Measurements from ENCODE around the gene HIGD2A. TPM values are rescaled to one million over a fixed set of nuclear protein-coding genes. Genes with fewer than 3 reads are reported as not detected.

The HIGD2A gene
- total and polyA plus RNA-seq, 2 donors (not counting 3 experiments of a cell fraction or from before 2014, with no cell fraction given) = 96.2 to 210 TPM

- H3K4me1 ChIP-seq (ENCODE audit: control insufficient read depth, extremely low read depth, insufficient read depth, low read length) = peaks cover 14% of the 10 kb centered on the region
- no peak for TF ChIP-seq CTCF (IDR thresholded peaks at IDR 0.05; ENCODE audit: extremely low read depth in 1 of 2, insufficient read depth in 1 of 2, low read depth in 1 of 2, low read length in 2 of 2)
- no peak for TF ChIP-seq POLR2AphosphoS5 (IDR thresholded peaks at IDR 0.05; ENCODE audit: insufficient read depth, low read depth, low read length)
- TF ChIP-seq POLR2A (IDR thresholded peaks at IDR 0.05; ENCODE audit: low read depth, low read length) = no peak
- no peak for TF ChIP-seq MYC (IDR thresholded peaks at IDR 0.05; ENCODE audit: low read depth, low read length)
- no peak for TF ChIP-seq GATA2 (IDR thresholded peaks at IDR 0.05; ENCODE audit: insufficient read depth, insufficient read length, low read depth, low read length)
- TF ChIP-seq MAX (IDR thresholded peaks at IDR 0.05; ENCODE audit: insufficient read depth, insufficient read length) = no peak
- no peak for TF ChIP-seq EZH2 (IDR thresholded peaks at IDR 0.05; ENCODE audit: borderline replicate concordance, low read depth, low read length, severe bottlenecking)
- no peak for TF ChIP-seq FOS (IDR thresholded peaks at IDR 0.05; ENCODE audit: borderline replicate concordance, insufficient read depth, low read length)
- no peak for TF ChIP-seq JUN (IDR thresholded peaks at IDR 0.05; ENCODE audit: borderline replicate concordance, insufficient read depth, insufficient read length, low read depth)
- no peaks in the 10 kb centered on the region for H3K27me3 ChIP-seq (ENCODE audit: control insufficient read depth in 2 of 2, insufficient read depth in 2 of 2, low read length in 2 of 2)
- peaks cover 2 to 16% of the 10 kb centered on the region in 2 experiments for H3K36me3 ChIP-seq (ENCODE audit: control insufficient read depth in 2 of 2, extremely low read depth in 1 of 2, insufficient read depth in 2 of 2, low read length in 2 of 2)
- BruUV-seq (replicated peaks) = no TSS peak
- H3K27ac ChIP-seq (ENCODE audit: insufficient read depth, low read depth, low read length) = no peak overlapping the region
- CTCF ChIA-PET = no interaction called here
- H3K9me3 ChIP-seq (replicated peaks; ENCODE audit: control insufficient read depth, insufficient read depth, low read length) = no peaks in the 10 kb centered on the region
- intact Hi-C loops (cut with micrococcal nuclease) (no loop called here), dilution Hi-C loops (cut with MboI; ENCODE audit: extremely low pct_ligation_motif_present, low sequenced_read_pairs) (no loop called here)
- H3K9me1 ChIP-seq (replicated peaks; ENCODE audit: control insufficient read depth, extremely low read depth, insufficient read depth, low read length) = no peaks in the 10 kb centered on the region
- POLR2A ChIA-PET = no interaction called here
- H3K4me2 ChIP-seq (ENCODE audit: insufficient read depth, low read length) = no peak overlapping the region
- H3K9ac ChIP-seq (replicated peaks; ENCODE audit: extremely low read depth, insufficient read depth, low read length) = no peak overlapping the region
- DNase-seq (ENCODE audit: low read depth, low spot score) (no peak), FAIRE-seq (no peak)
- no peaks in the 10 kb centered on the region for H4K20me1 ChIP-seq (replicated peaks; ENCODE audit: control insufficient read depth, extremely low read depth, insufficient read depth, low read length)
- peaks cover 18% of the 10 kb centered on the region for H3K79me2 ChIP-seq (ENCODE audit: control insufficient read depth, insufficient read depth, low read length)
- no peak overlapping the region for H2AFZ ChIP-seq (ENCODE audit: low read depth, low read length)
- no peak overlapping the region for H3K4me3 ChIP-seq (replicated peaks in 1 of 3; ENCODE audit: insufficient read depth in 1 of 3, low read depth in 1 of 3, low read length in 3 of 3)
These were observed 2.9 kb downstream of the HIGD2A start for GRCh38 chr5:176391479-176391878.
